HepG2 (cell line): Measurements from ENCODE around the gene DMRT1. TPM values are rescaled to one million over a fixed set of nuclear protein-coding genes. Genes with fewer than 3 reads are reported as not detected.

Source experiments
- ATAC-seq: fragments of 200-7000 bp; cut with Tn5 transposase; 3 replicates; pipeline ENCODE4 v1.9.1; 2020; ENCODE audit warnings: mild to moderate bottlenecking, moderate library complexity
- BruUV-seq: library from RNA; stranded (reverse); fragments of 400-500 nt; replicated peaks from 2 replicates; lab custom pipeline; 2021; lab: Mats Ljungman, UMichigan
- CTCF ChIA-PET: fragments of 300-600 bp; formaldehyde crosslinking; extraction: SDS; loops from one replicate; lab custom pipeline; 2021; ENCODE audit warnings: low total read pairs, inconsistent platforms, low intra/inter-chr PET ratio; lab: Yijun Ruan, JAX
- POLR2A ChIA-PET: fragments of 350-600 bp; sonication (Branson Sonifier 250); formaldehyde crosslinking; loops from one replicate; lab custom pipeline; 2020; ENCODE audit warnings: antibody characterized with exemption, inconsistent platforms; lab: Yijun Ruan, JAX
- DNase-seq: peaks from one replicate; pipeline ENCODE4 v3.0.0-alpha.2; 2015; ENCODE audit warnings: low spot score
- FAIRE-seq: peaks from 3 replicates; lab custom pipeline; 2011; peaks lifted over from hg19 to GRCh38; lab: Jason Lieb, UNC
- H2AFZ ChIP-seq: one replicate; pipeline ENCODE4 v1.6.1; 2011; ENCODE audit warnings: low read length, inconsistent platforms
- H3K27ac ChIP-seq: fragments of 300-600 bp; 3 replicates; pipeline ENCODE4 v1.8.0; 2011; ENCODE audit warnings: mixed run types, mild to moderate bottlenecking, mixed read lengths, low read length, inconsistent platforms; ENCODE audit not compliant: insufficient read depth; ENCODE audit errors: extremely low read length
- H3K27me3 ChIP-seq, 2 experiments: fragments of 200-600 bp in 1 of 2; 2 replicates in 1 of 2; 3 replicates in 1 of 2; pipeline versions ENCODE4 v1.6.0 to v1.8.0; 2011; ENCODE audit warnings: low read length in 2 of 2, mild to moderate bottlenecking in 2 of 2, moderate library complexity in 2 of 2, inconsistent platforms in 1 of 2; ENCODE audit not compliant: insufficient read depth in 2 of 2, control insufficient read depth in 1 of 2
- H3K36me3 ChIP-seq, 2 experiments: fragments of 200-600 bp in 1 of 2; replicated peaks in 1 of 2; 2 replicates in 1 of 2; 3 replicates in 1 of 2; pipeline versions ENCODE4 v1.5.1 to v1.8.0; 2011; ENCODE audit warnings: low read length in 2 of 2, inconsistent platforms in 1 of 2; ENCODE audit not compliant: insufficient read depth in 2 of 2, control insufficient read depth in 1 of 2
- H3K4me1 ChIP-seq: 2 replicates; pipeline ENCODE4 v1.5.1; 2012; ENCODE audit warnings: low read length, inconsistent platforms; ENCODE audit not compliant: insufficient read depth
- H3K4me2 ChIP-seq: 2 replicates; pipeline ENCODE4 v1.6.0; 2011; ENCODE audit warnings: low read depth, low read length, inconsistent platforms
- H3K4me3 ChIP-seq, 3 experiments: fragments of 200-600 bp in 1 of 3; sonication (generic), shearing (Covaris generic) in 1 of 3; replicated peaks in 1 of 3; 2 replicates each; pipeline ENCODE4 v1.5.1; 2011 to 2016; ENCODE audit warnings: low read length in 3 of 3, inconsistent platforms in 2 of 3, low read depth in 2 of 3, mild to moderate bottlenecking in 2 of 3, control low read depth in 1 of 3, mixed read lengths in 1 of 3; ENCODE audit not compliant: insufficient read depth in 1 of 3
- H3K79me2 ChIP-seq: one replicate; pipeline ENCODE4 v1.6.1; 2011; ENCODE audit warnings: low read length, inconsistent platforms; ENCODE audit not compliant: insufficient read depth
- H3K9ac ChIP-seq: 2 replicates; pipeline ENCODE4 v1.6.0; 2011; ENCODE audit warnings: mild to moderate bottlenecking, low read depth, low read length, inconsistent platforms; ENCODE audit not compliant: insufficient read depth
- H3K9me3 ChIP-seq: 2 replicates; pipeline ENCODE4 v1.5.1; 2012; ENCODE audit warnings: mild to moderate bottlenecking, low read length
- H4K20me1 ChIP-seq: 2 replicates; pipeline ENCODE4 v1.6.0; 2011; ENCODE audit warnings: inconsistent platforms, mild to moderate bottlenecking, low read length, moderate library complexity; ENCODE audit not compliant: insufficient read depth
- CREBL2 ChIP-seq: sonication (generic); formaldehyde crosslinking; IDR thresholded peaks from 2 replicates; pipeline ENCODE4 v1.8.1; 2023; ENCODE audit warnings: missing genetic modification reagents, mild to moderate bottlenecking, borderline replicate concordance
- FOXP4 ChIP-seq: sonication (generic); formaldehyde crosslinking; IDR thresholded peaks from 2 replicates; pipeline ENCODE4 v1.4.0; 2020; ENCODE audit warnings: missing genetic modification reagents
- GABPA ChIP-seq, 2 experiments: IDR thresholded peaks; 2 replicates each; pipeline ENCODE4 v1.6.1; 2011 to 2016; ENCODE audit warnings: low read depth in 2 of 2, low read length in 1 of 2, missing biosample characterization in 1 of 2, missing genetic modification characterization in 1 of 2
- HIVEP1 ChIP-seq: sonication (generic); formaldehyde crosslinking; IDR thresholded peaks from 2 replicates; pipeline ENCODE4 v1.4.0; 2020; ENCODE audit warnings: mild to moderate bottlenecking, missing genetic modification reagents
- HOXA7 ChIP-seq: sonication (generic); formaldehyde crosslinking; IDR thresholded peaks from 2 replicates; pipeline ENCODE4 v1.8.1; 2022; ENCODE audit warnings: mild to moderate bottlenecking, missing genetic modification reagents, moderate library complexity
- IRF1 ChIP-seq: sonication (generic); formaldehyde crosslinking; IDR thresholded peaks from 2 replicates; pipeline ENCODE4 v1.4.0; 2020; ENCODE audit warnings: low read depth, mild to moderate bottlenecking, missing genetic modification reagents
- MTERF4 ChIP-seq: sonication (generic); formaldehyde crosslinking; IDR thresholded peaks from 2 replicates; pipeline ENCODE4 v1.8.0; 2023; ENCODE audit warnings: mild to moderate bottlenecking, missing genetic modification reagents
- NCOA5 ChIP-seq: sonication (generic); formaldehyde crosslinking; IDR thresholded peaks from 2 replicates; pipeline ENCODE4 v1.4.0; 2020; ENCODE audit warnings: missing genetic modification reagents
- SETDB1 ChIP-seq: sonication (generic); formaldehyde crosslinking; IDR thresholded peaks from 2 replicates; pipeline ENCODE4 v1.5.1; 2020; ENCODE audit warnings: missing genetic modification reagents, mild to moderate bottlenecking, borderline replicate concordance
- SPEN ChIP-seq: sonication (generic); formaldehyde crosslinking; IDR thresholded peaks from 2 replicates; pipeline ENCODE4 v1.5.1; 2020; ENCODE audit warnings: low read depth, mild to moderate bottlenecking, missing genetic modification reagents
- TAF1 ChIP-seq: sonication (generic); formaldehyde crosslinking; IDR thresholded peaks from 2 replicates; pipeline ENCODE4 v1.4.0; 2020; ENCODE audit warnings: missing genetic modification reagents
- ZFAT ChIP-seq: sonication (generic); formaldehyde crosslinking; conservative IDR thresholded peaks from 2 replicates; pipeline ENCODE4 v1.8.1; 2023; ENCODE audit warnings: missing genetic modification reagents, inconsistent platforms
- ZFP82 ChIP-seq: sonication (generic); formaldehyde crosslinking; IDR thresholded peaks from 2 replicates; pipeline ENCODE4 v1.5.1; 2020; ENCODE audit warnings: mild to moderate bottlenecking, missing genetic modification reagents, borderline replicate concordance
- ZNF572 ChIP-seq: sonication (generic); formaldehyde crosslinking; IDR thresholded peaks from 2 replicates; pipeline ENCODE4 v1.5.1; 2020; ENCODE audit warnings: mild to moderate bottlenecking, missing genetic modification reagents
- in situ Hi-C: cut with HindIII; loops from 2 replicates; pipeline ENCODE4 v1.10.0; 2017; ENCODE audit warnings: low pct_unique_long_range_greater_than_20kb; ENCODE audit not compliant: extremely low pct_ligation_motif_present
- intact Hi-C: fragments of 100-400 bp; cut with micrococcal nuclease; formaldehyde crosslinking; loops from one replicate; pipeline ENCODE4 v1.10.0; 2022; ENCODE audit not compliant: unreplicated experiment
- polyA plus RNA-seq, 8 experiments: library from polyadenylated mRNA; depleted of rRNA in 3 of 8; stranded (reverse) in 7 of 8; unstranded in 1 of 8; fragments of >200 nt; fragmentation: Illumina TruSeq in 4 of 8; extraction: Trizol in 4 of 8; gene quantifications; 2 replicates each; pipeline versions ENCODE4 v1.2.1 to v1.2.3, GENCODE V29; 2011 to 2016; ENCODE audit warnings: low read depth in 4 of 8, missing spikeins in 1 of 8, mixed read lengths in 1 of 8; ENCODE audit not compliant: insufficient read depth in 1 of 8
- total RNA-seq, 5 experiments: library from RNA; depleted of rRNA; stranded (reverse); fragments of >200 nt; fragmentation: Illumina TruSeq; extraction: Trizol; gene quantifications; 2 replicates each; pipeline ENCODE4 v1.2.3, GENCODE V29; 2016; ENCODE audit warnings: low read depth in 1 of 5

DMRT1 gene
- total and polyA plus RNA-seq, 2 of the 13 experiments (the other 11 are each of a cell fraction or from before 2014, with no cell fraction given), result not detected

- POLR2A ChIA-PET, result no interaction called here
- intact Hi-C loops, result no loop called here
These were observed 37.5 kb upstream of the DMRT1 start for GRCh38 chr9:804026-804425.

More at GRCh38 chr9:804026-804425, 37.5 kb upstream of the DMRT1 start:
- H3K27me3 ChIP-seq, result no peaks in the 10 kb centered on the region
- no peak overlapping the region for H3K4me2 ChIP-seq
- H3K36me3 ChIP-seq, result no peaks in the 10 kb centered on the region
- no peak for TF ChIP-seq SETDB1 (CRISPR knock-in tag)
- TF ChIP-seq FOXP4 (CRISPR knock-in tag), result no peak
- TF ChIP-seq HOXA7 (CRISPR knock-in tag), result no peak
- no peak for TF ChIP-seq ZFAT (CRISPR knock-in tag)
- TF ChIP-seq SPEN (CRISPR knock-in tag), result no peak
- no peak for TF ChIP-seq NCOA5 (CRISPR knock-in tag)
- TF ChIP-seq HIVEP1, result no peak
- no peak for TF ChIP-seq GABPA (IDR thresholded peaks at IDR 0.05; ENCODE audit: low read depth, low read length)
- TF ChIP-seq GABPA (CRISPR knock-in tag; IDR thresholded peaks at IDR 0.05; ENCODE audit: low read depth), result no peak
- TF ChIP-seq ZFP82 (CRISPR knock-in tag), result no peak
- no peak for TF ChIP-seq CREBL2 (CRISPR knock-in tag)
- TF ChIP-seq MTERF4 (CRISPR knock-in tag), result no peak
- no peak for TF ChIP-seq ZNF572 (CRISPR knock-in tag)
- TF ChIP-seq TAF1 (CRISPR knock-in tag), result no peak
- no peak for TF ChIP-seq IRF1 (CRISPR knock-in tag)
- no peaks in the 10 kb centered on the region for H3K9me3 ChIP-seq
- no peak overlapping the region for H3K4me3 ChIP-seq
- no peak for ATAC-seq
- no peaks in the 10 kb centered on the region for H4K20me1 ChIP-seq
- peaks cover 3% of the 10 kb centered on the region for H3K4me1 ChIP-seq
- no peak overlapping the region for H3K27ac ChIP-seq
- in situ Hi-C loops, result no loop called here
- CTCF ChIA-PET, result no interaction called here
- H2AFZ ChIP-seq, result no peak overlapping the region
- FAIRE-seq, result no peak
- no TSS peak for BruUV-seq
- H3K79me2 ChIP-seq, result no peaks in the 10 kb centered on the region
- no peak overlapping the region for H3K9ac ChIP-seq
- DNase-seq, result no peak
